ENCODE data around the gene MALAT1. TPM values are rescaled to one million over a fixed set of nuclear protein-coding genes. Genes with fewer than 3 reads are reported as not detected.

MALAT1 gene
- total RNA-seq, 3 donors from 2014 or later (not counting 1 experiment from before 2014, with no cell fraction given): 32,911 to 36,726 (median 33,502) TPM

DNA sequence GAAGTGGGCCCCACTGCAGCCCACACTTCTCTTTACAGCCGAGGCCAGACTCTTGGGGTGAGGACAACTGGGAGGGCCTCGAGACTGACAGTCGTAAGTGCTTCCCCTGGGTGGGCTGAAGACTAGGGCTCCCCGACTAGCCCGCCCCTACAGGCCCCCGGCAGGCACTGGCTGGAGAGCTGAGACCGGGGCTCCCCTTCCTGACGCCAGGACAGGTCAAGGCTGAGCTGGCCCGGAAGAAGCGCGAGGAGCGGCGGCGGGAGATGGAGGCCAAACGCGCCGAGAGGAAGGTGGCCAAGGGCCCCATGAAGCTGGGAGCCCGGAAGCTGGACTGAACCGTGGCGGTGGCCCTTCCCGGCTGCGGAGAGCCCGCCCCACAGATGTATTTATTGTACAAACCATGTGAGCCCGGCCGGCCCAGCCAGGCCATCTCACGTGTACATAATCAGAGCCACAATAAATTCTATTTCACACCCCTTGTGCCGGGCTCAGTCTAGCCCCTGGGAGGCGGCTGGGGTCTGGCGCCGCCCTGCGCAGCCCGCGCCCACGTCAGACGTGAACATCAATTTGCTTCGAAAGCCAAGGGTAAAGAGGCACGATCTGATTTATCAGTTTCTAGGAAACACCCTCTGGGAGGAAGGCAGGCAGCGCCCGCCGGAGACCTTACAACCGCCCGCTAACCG is 39.5 kb downstream of the MALAT1 start:
- Histone ChIP-seq H3K4me3 (ENCODE audit: low read length) (no peak overlapping the region), H3K27ac (ENCODE audit: low read length) (no peak overlapping the region), H3K9me3 (ENCODE audit: control insufficient read depth, insufficient read depth, low read length) (no peaks in the 10 kb centered on the region), H3K36me3 (ENCODE audit: control insufficient read depth, insufficient read depth, low read length) (peaks cover 36% of the 10 kb centered on the region), H3K27me3 (ENCODE audit: control insufficient read depth, insufficient read depth, low read length) (no peaks in the 10 kb centered on the region), H3K4me1 (ENCODE audit: control insufficient read depth, insufficient read depth, low read length) (peaks cover 15% of the 10 kb centered on the region)
- Mint-ChIP-seq H3K9me3 (no peaks in the 10 kb centered on the region), H3K36me3 (no peaks in the 10 kb centered on the region), H3K27ac (no peak overlapping the region), H3K27me3 (ENCODE audit: low read depth in 2 of 2) (no peaks in the 10 kb centered on the region), H3K4me1 (peaks cover 11 to 21% of the 10 kb centered on the region in 2 donors), H3K4me3 (peak overlapping the region; percentile 35)
- ATAC-seq (no peak), DNase-seq (no peak)
- TF ChIP-seq, protein P1, sequence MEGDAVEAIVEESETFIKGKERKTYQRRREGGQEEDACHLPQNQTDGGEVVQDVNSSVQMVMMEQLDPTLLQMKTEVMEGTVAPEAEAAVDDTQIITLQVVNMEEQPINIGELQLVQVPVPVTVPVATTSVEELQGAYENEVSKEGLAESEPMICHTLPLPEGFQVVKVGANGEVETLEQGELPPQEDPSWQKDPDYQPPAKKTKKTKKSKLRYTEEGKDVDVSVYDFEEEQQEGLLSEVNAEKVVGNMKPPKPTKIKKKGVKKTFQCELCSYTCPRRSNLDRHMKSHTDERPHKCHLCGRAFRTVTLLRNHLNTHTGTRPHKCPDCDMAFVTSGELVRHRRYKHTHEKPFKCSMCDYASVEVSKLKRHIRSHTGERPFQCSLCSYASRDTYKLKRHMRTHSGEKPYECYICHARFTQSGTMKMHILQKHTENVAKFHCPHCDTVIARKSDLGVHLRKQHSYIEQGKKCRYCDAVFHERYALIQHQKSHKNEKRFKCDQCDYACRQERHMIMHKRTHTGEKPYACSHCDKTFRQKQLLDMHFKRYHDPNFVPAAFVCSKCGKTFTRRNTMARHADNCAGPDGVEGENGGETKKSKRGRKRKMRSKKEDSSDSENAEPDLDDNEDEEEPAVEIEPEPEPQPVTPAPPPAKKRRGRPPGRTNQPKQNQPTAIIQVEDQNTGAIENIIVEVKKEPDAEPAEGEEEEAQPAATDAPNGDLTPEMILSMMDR (IDR thresholded peaks at IDR 0.05): no peak
- intact Hi-C loops (cut with micrococcal nuclease): no loop called here
- WGBS (ENCODE audit: insufficient coverage): 96% methylated on average over 43 of the region's 43 CpGs

DNA sequence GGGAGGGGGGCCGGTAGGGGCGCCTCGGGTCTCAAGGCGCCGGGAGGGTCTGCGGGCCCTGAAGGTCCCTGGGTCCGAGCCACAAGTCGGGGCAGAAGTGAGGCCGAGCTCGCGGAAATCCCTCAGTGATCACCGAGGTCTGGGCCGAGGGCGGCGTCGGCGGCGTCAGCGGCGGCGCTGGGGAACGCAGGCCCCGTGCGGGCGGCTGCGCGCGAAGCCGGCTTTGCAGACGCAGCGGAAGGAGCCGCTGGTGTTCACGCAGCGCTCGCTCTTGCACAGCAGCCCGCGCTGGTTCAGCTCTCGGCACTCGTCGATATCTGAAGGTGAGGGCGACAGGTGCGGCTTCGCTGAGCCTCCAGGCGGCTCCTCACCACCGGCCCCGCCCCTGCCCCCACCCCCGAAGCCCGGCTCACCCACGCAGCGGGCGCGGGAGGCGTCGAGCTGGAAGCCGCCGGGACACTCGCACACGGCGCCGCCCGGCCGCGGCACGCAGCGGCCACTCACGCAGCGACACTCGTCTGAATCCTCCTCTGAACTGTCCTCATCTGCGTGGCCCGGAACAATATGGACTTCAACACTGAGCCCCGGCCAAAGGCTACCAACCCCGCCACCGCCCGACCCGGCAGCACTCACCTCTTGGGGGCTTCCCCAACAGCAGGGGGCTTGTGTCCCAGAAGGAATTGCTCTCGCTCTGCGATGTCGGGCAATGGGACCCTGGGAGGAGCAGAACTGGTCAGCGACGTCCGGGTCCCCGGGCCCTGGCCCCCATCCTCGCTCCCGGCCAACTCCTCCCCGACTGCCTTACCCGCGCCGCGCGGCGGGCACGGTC is 40.3 kb downstream of the MALAT1 start:
- peaks cover 15% of the 10 kb centered on the region for H3K4me1 ChIP-seq (ENCODE audit: control insufficient read depth, insufficient read depth, low read length)
- intact Hi-C loops (cut with micrococcal nuclease): no loop called here
- no peaks in the 10 kb centered on the region for H3K9me3 ChIP-seq (ENCODE audit: control insufficient read depth, insufficient read depth, low read length)
- Mint-ChIP-seq H3K27me3 (ENCODE audit: low read depth in 2 of 2) (no peaks in the 10 kb centered on the region), H3K36me3 (no peaks in the 10 kb centered on the region), H3K4me3 (no peak overlapping the region), H3K4me1 (peaks cover 11 to 26% of the 10 kb centered on the region in 2 donors), H3K9me3 (no peaks in the 10 kb centered on the region), H3K27ac (no peak overlapping the region)
- DNase-seq (peak in 1 of 2 donors; percentile 26), ATAC-seq (no peak)
- H3K27ac ChIP-seq (ENCODE audit: low read length): no peak overlapping the region
- TF ChIP-seq, protein P1 (IDR thresholded peaks at IDR 0.05): no peak
- no peak overlapping the region for H3K4me3 ChIP-seq (ENCODE audit: low read length)
- peaks cover 32% of the 10 kb centered on the region for H3K36me3 ChIP-seq (ENCODE audit: control insufficient read depth, insufficient read depth, low read length)
- H3K27me3 ChIP-seq (ENCODE audit: control insufficient read depth, insufficient read depth, low read length): no peaks in the 10 kb centered on the region
- WGBS (ENCODE audit: insufficient coverage): 94% methylated on average over 92 of the region's 92 CpGs

DNA sequence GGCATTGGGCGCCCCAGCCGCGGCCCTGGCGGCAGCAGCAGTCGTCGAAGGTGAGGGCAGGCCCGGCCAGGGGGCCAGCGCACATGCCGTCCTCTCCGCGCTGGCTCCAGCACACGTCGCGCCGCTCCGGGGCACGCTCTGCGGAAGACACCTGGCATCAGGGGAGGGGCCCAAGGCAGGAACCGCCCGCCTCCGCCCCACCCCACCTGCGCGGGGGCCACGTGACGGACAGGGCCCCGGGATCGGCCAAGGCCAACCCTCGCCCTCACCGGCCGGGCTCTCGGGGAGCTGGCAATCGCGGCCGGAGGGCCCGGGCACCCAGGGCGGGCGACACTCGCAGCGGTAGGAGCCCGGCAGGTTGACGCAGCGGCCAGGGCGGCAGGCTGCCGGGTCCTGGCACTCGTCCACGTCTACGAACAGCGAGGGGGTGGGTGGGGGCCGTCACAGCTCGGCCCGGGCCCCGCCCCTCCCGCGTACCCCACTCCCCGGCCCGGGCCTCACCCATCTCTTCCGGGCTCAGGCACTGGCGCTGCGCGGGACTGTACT is 41.0 kb downstream of the MALAT1 start:
- H3K27me3 ChIP-seq (ENCODE audit: control insufficient read depth, insufficient read depth, low read length): no peaks in the 10 kb centered on the region
- H3K27me3 Mint-ChIP-seq (ENCODE audit: low read depth in 2 of 2): no peaks in the 10 kb centered on the region
- WGBS (ENCODE audit: insufficient coverage): 24% methylated on average over 60 of the region's 60 CpGs
- TF ChIP-seq, protein P1 (IDR thresholded peaks at IDR 0.05): peak; percentile 66
- H3K4me1 ChIP-seq (ENCODE audit: control insufficient read depth, insufficient read depth, low read length): peaks cover 15% of the 10 kb centered on the region
- ATAC-seq (peak in 1 of 3 donors; percentile 75), DNase-seq (no peak)
- H3K27ac Mint-ChIP-seq: peak overlapping the region; percentile 39 to 76
- H3K36me3 ChIP-seq (ENCODE audit: control insufficient read depth, insufficient read depth, low read length): peaks cover 32% of the 10 kb centered on the region
- no peaks in the 10 kb centered on the region for H3K9me3 Mint-ChIP-seq
- no peaks in the 10 kb centered on the region for H3K9me3 ChIP-seq (ENCODE audit: control insufficient read depth, insufficient read depth, low read length)
- peak overlapping the region; percentile 88 for H3K4me3 Mint-ChIP-seq
- intact Hi-C loops (cut with micrococcal nuclease): loop anchor here (1.0 to 10.0 kb wide), 7 partner anchors 26 to 445 kb away; partner anchors contain the start of genes MAP3K11, PCNX3 and ZNRD2
- peak overlapping the region; percentile 61 for H3K27ac ChIP-seq (ENCODE audit: low read length)
- no peaks in the 10 kb centered on the region for H3K36me3 Mint-ChIP-seq
- H3K4me1 Mint-ChIP-seq: peaks cover 4 to 33% of the 10 kb centered on the region in 2 donors
- H3K4me3 ChIP-seq (ENCODE audit: low read length): peak overlapping the region; percentile 71

All from natural killer cell (primary cell).